Activated CD8-positive, alpha-beta memory T cell treated with anti-CD3 and anti-CD28 coated beads, Interleukin-2, amount 10 ng/mL, durations not matched to agents 7 days and 5 days (primary cell): ENCODE results near the gene BCAN. TPM values are rescaled to one million over a fixed set of nuclear protein-coding genes. Genes with fewer than 3 reads are reported as not detected.
A peak's percentile ranks its signal among the peaks of the same experiment; 100 is the strongest.
"Not testable (repeated sequence)": the region's sequence is repeated elsewhere in the genome, so short reads cannot be mapped to it uniquely, and the experiment has no call there.

Experiments used
- ATAC-seq: fragments of 150-1000 bp; cut with Tn5 transposase; one replicate; pipeline ENCODE4 v1.10.0; 2021; ENCODE audit warnings: moderate library complexity
- CTCF ChIA-PET: fragments of 350-600 bp; sonication (Branson Sonifier 250); formaldehyde crosslinking; loops from one replicate; lab custom pipeline; 2021; ENCODE audit warnings: antibody characterized with exemption; lab: Charles Lee
- DNase-seq: peaks from one replicate; pipeline ENCODE4 v3.0.0-alpha.2; 2020
- H3K27ac Mint-ChIP-seq: one replicate; pipeline ENCODE4 v1.8.0; 2021; ENCODE audit warnings: mild to moderate bottlenecking, mixed read lengths
- H3K27me3 Mint-ChIP-seq: one replicate; pipeline ENCODE4 v1.8.0; 2021; ENCODE audit warnings: mixed read lengths
- H3K36me3 Mint-ChIP-seq: one replicate; pipeline ENCODE4 v1.8.0; 2021; ENCODE audit warnings: mild to moderate bottlenecking, mixed read lengths
- H3K4me1 Mint-ChIP-seq: one replicate; pipeline ENCODE4 v1.8.0; 2021; ENCODE audit warnings: mixed read lengths
- H3K4me3 Mint-ChIP-seq: one replicate; pipeline ENCODE4 v1.8.0; 2021; ENCODE audit warnings: mild to moderate bottlenecking, moderate library complexity, mixed read lengths
- H3K9me3 Mint-ChIP-seq: one replicate; pipeline ENCODE4 v1.8.0; 2022; ENCODE audit warnings: low read depth, mixed read lengths
- total RNA-seq, 2 experiments: library from RNA; stranded (reverse); gene quantifications; one replicate each; pipeline ENCODE4 v1.2.3, GENCODE V29; 2021

BCAN gene
- total RNA-seq, 2 experiments from 2014 or later: 0.07 TPM; not detected in 1

DNA sequence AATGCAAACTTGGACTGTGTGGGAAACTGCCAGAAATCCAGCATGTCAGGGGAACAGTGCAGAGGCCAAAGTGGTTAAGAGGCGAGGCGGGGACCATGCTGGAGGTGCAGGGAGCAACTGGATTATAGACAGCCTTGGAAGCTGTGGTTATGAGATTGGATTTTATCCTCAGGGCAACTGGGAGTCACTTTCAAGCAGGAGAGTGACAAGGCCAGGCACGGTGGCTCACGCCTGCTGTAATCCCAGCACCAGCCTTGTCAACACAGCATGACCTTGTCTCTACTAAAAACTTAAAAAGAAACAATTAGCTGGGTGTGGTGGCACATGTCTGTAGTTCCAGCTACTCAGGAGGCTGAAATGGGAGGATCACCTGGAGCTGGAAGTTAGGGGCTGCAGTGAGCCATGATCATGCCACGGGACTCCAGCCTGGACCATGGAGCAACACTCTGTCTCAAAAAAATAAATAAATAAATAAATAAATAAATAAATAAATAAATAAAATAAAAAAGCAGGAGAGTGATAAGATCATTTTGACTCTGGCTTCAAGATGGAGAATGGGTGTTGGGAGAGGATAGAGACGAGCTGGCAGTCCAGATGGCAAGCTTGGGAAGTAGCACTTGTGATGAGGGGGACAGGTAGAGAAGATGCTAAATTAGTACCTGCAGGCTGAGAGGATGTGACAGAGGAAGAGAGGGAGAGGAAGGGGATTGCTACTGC is 19.2 kb upstream of the BCAN start:
- CTCF ChIA-PET: interaction anchor here (0.9 to 15.7 kb wide), 10 partner anchors 10 to 177 kb away, joined by 3 to 344 read pairs (median 12); partner anchors contain the start of genes BCAN and NES
- Mint-ChIP-seq H3K27me3 (peaks cover 70% of the 10 kb centered on the region), H3K36me3 (no peaks in the 10 kb centered on the region), H3K9me3 (no peaks in the 10 kb centered on the region), H3K27ac (no peak overlapping the region), H3K4me1 (peaks cover 8% of the 10 kb centered on the region), H3K4me3 (no peak overlapping the region)
- DNase-seq (no peak), ATAC-seq (no peak)

DNA sequence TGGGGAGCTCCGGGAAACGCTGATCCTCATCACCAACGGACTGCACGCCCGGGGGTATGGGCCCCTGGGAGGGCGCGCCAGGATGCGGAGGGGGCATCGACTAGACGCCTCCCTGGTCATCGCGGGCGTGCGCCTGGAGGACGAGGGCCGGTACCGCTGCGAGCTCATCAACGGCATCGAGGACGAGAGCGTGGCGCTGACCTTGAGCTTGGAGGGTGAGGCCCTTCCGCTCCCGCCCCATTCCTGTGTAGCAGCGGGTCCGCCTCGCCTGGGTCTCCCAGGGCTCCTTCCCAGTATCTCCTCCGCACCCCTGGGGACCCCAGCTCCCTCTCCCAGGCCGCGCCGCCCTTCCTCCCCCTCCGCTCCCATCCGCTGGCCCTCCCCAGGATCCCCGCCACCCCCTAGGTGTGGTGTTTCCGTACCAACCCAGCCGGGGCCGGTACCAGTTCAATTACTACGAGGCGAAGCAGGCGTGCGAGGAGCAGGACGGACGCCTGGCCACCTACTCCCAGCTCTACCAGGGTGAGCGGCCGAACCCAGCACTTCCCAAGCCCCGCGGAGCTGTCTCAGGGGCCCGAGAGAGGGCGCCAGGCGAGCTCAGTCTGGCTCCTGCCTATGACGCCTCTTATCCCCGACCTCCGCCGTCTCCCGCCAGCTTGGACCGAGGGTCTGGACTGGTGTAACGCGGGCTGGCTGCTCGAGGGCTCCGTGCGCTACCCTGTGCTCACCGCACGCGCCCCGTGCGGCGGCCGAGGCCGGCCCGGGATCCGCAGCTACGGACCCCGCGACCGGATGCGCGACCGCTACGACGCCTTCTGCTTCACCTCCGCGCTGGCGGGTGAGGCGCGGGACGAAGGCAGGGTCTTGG is 17.7 kb upstream of the BCAN start:
- Mint-ChIP-seq H3K36me3 (no peaks in the 10 kb centered on the region), H3K4me3 (no peak overlapping the region), H3K27me3 (peaks cover 73% of the 10 kb centered on the region), H3K27ac (no peak overlapping the region), H3K4me1 (peaks cover 8% of the 10 kb centered on the region), H3K9me3 (no peaks in the 10 kb centered on the region)
- CTCF ChIA-PET: interaction anchor here (0.6 to 15.7 kb wide), 33 partner anchors 11 to 304 kb away, joined by 3 to 344 read pairs (median 5); partner anchors contain the start of genes BCAN, GPATCH4 and NES
- DNase-seq (peak; percentile 61), ATAC-seq (peak; percentile 67)

DNA sequence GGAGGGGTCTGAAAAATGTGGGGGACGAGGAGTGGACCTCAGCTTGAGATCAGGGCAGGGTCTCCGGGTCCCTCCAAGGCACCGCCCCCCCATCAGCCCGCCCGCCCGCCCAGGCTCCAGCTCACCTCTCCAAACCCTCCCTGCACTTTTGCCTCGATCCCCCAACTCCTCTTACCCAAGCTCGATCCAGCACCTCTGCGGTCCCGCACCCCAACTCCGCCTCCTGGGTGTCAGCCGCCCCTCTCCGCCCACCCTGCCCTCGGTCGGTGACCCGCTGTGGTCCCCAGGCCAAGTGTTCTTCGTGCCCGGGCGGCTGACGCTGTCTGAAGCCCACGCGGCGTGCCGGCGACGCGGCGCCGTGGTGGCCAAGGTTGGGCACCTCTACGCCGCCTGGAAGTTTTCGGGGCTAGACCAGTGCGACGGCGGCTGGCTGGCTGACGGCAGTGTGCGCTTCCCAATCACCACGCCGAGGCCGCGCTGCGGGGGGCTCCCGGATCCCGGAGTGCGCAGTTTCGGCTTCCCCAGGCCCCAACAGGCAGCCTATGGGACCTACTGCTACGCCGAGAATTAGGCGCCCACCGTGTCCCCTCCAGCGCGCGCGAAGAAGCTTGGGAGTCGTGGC is 17.0 kb upstream of the BCAN start:
- ATAC-seq: no peak
- H3K4me3 Mint-ChIP-seq: no peak overlapping the region

DNA sequence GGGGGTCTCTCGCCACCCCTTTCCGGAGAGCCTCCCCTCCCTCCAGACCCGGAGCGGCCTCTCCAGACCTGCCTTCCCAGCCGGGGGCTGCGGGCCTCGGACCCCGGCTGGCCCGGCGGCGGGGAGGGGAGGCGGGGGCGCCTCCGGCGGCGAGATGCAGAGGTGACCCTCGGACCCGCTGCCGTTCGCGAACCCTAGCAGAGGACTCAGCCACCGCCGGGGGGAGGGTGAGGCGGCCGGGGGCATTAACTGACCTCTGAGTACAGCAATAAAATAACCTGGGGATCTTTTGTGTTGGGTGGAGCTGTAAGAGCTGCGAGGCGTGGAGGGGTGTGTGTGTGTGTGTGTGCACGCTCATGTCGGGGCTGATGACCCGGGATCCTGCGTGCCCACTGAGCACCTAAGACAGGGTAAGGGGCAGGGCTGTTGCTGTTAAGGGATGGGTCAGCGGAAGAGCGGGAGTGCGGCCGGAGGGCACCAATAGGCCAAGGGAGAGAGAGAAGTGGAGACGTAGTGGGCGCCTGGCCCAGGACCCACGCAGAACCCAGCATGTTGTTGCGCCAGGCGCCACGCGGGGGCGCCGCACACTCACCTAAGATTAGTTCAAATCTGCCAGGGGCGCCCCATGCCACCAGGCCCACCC is 16.4 kb upstream of the BCAN start:
- Mint-ChIP-seq H3K27me3 (peaks cover 68% of the 10 kb centered on the region), H3K4me1 (peaks cover 8% of the 10 kb centered on the region), H3K36me3 (no peaks in the 10 kb centered on the region), H3K27ac (no peak overlapping the region), H3K9me3 (no peaks in the 10 kb centered on the region), H3K4me3 (no peak overlapping the region)
- CTCF ChIA-PET: interaction anchor here (1.0 to 15.7 kb wide), 10 partner anchors 13 to 202 kb away, joined by 3 to 344 read pairs (median 18); partner anchors contain the start of genes BCAN, GPATCH4 and NES
- ATAC-seq (peak; percentile 64), DNase-seq (peak; percentile 64)

More for the DNA sequence above, 17.0 kb upstream of the BCAN start:
- DNase-seq: no peak
- Mint-ChIP-seq H3K4me1 (peaks cover 8% of the 10 kb centered on the region), H3K36me3 (no peaks in the 10 kb centered on the region), H3K9me3 (no peaks in the 10 kb centered on the region), H3K27me3 (peaks cover 71% of the 10 kb centered on the region), H3K27ac (no peak overlapping the region)
- CTCF ChIA-PET: interaction anchor here (0.8 to 15.7 kb wide), 32 partner anchors 12 to 303 kb away, joined by 3 to 344 read pairs (median 5); partner anchors contain the start of genes BCAN, GPATCH4 and NES

DNA sequence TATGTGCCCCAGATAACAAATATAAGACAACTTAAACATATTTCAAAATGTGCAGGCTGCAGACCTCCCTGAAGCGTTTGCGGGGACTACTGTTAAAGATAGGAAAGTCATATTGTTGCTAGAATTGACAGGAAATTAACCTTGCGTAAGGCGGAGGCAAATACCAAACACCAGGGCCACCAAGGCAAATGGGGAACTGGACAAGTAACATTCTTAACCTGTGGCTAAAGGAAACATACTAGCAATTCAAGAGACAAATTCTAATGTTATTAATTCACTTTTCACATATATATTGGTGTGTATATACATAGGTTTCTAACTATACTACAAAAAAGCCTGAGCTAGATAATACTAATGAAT is 15.9 kb upstream of the BCAN start:
- no peaks in the 10 kb centered on the region for H3K9me3 Mint-ChIP-seq
- CTCF ChIA-PET: interaction anchor here (0.7 to 15.7 kb wide), 13 partner anchors 13 to 240 kb away, joined by 3 to 344 read pairs (median 18); partner anchors contain the start of genes BCAN, GPATCH4 and NES
- H3K27me3 Mint-ChIP-seq: peaks cover 70% of the 10 kb centered on the region
- H3K36me3 Mint-ChIP-seq: no peaks in the 10 kb centered on the region
- no peak for DNase-seq
- H3K4me3 Mint-ChIP-seq: no peak overlapping the region
- H3K27ac Mint-ChIP-seq: no peak overlapping the region
- peaks cover 8% of the 10 kb centered on the region for H3K4me1 Mint-ChIP-seq
- no peak for ATAC-seq

DNA sequence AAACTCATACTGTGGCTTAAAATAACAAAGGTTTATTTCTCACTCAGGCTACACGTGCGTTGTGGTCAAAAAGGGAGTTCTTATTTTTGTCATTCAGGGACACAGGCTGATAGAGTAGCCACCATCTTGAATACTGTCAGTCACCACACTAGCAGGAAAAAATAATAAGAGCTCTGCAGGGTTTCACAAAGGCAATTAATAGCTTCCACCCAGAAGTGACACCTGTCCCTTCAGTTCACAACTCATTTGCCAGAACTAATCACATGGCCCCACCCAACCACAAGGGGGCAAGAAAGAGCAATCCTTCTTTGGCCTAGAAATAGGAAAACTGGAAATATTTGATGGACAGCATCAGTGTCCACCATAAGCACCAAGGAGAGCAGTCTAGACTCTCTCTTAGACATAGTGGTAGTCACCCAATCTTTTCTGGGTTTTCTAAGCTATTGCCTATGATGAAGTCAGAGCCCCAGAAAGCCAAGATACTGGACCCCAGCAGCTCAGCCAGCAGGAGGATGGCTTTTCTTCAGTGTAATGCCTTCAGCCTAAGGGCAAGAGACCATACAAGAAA is 14.5 kb upstream of the BCAN start:
- Mint-ChIP-seq H3K9me3 (no peaks in the 10 kb centered on the region), H3K36me3 (no peaks in the 10 kb centered on the region), H3K27me3 (peaks cover 72% of the 10 kb centered on the region), H3K27ac (no peak overlapping the region), H3K4me1 (peaks cover 8% of the 10 kb centered on the region), H3K4me3 (no peak overlapping the region)
- peak; percentile 61 for DNase-seq
- CTCF ChIA-PET: interaction anchor here (0.7 to 15.7 kb wide), 26 partner anchors 10 to 243 kb away, joined by 3 to 344 read pairs (median 4); partner anchors contain the start of genes BCAN, GPATCH4 and NES
- ATAC-seq: peak; percentile 29

DNA sequence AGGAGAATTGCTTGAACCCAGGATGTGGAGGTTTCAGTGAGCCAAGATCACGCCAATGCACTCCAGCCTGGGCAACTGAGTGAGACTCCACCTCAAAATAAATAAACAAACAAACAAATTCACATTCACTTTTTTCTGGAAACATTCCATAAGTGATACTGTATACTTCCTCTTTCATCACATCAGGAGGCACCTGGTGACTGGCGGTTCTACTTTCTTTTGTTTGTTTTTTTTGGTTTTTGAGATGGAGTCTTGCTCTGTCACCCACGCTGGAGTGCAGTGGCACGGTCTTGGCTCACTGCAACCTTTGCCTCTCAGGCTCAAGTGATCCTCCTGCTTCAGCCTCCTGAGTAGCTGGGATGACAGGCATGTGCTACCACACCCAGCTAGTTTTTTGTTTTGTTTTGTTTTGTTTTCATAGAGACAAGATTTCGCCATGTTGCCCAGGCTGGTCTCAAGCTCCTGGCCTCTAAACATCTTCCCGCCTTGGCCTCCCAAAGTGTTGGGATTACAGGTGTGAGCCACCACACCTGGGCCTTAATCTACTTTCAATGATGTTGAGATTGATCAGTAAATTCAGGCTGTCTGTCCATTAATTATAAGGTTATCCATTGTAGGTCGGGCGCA is 12.0 kb upstream of the BCAN start:
- CTCF ChIA-PET: interaction anchor here (1.0 to 15.7 kb wide), 4 partner anchors 13 to 244 kb away, joined by 3 to 344 read pairs (median 172); partner anchors contain the start of gene BCAN
- no peak overlapping the region for H3K27ac Mint-ChIP-seq
- no peak overlapping the region for H3K4me3 Mint-ChIP-seq
- H3K9me3 Mint-ChIP-seq: no peaks in the 10 kb centered on the region
- H3K4me1 Mint-ChIP-seq: peaks cover 6% of the 10 kb centered on the region
- no peak for ATAC-seq
- H3K36me3 Mint-ChIP-seq: no peaks in the 10 kb centered on the region
- no peak for DNase-seq
- H3K27me3 Mint-ChIP-seq: peaks cover 77% of the 10 kb centered on the region

DNA sequence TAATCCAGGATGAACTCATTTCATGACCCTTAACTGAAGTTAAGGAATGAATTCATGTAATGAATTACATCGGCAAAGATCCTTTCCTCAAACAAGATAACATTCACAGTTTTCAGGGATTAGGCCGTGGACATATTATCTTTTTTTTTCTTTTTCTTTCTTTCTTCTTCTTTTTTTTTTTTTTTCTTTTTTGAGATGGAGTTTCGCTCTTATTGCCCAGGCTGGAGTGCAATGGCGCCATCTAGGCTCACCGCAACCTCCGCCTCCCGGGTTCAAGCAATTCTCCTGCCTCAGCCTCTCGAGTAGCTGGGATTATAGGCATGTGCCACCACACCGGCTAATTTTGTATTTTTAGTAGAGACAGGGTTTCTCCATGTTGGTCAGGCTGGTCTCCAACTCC is 10.8 kb upstream of the BCAN start:
- not testable (repeated sequence) for H3K4me3 Mint-ChIP-seq, H3K36me3 Mint-ChIP-seq, H3K9me3 Mint-ChIP-seq, H3K4me1 Mint-ChIP-seq, H3K27ac Mint-ChIP-seq, ATAC-seq, DNase-seq
- CTCF ChIA-PET: interaction anchor here (0.7 to 22.5 kb wide), 5 partner anchors 5 to 270 kb away, joined by 3 to 344 read pairs (median 340); partner anchors contain the start of genes BCAN and HAPLN2
- H3K27me3 Mint-ChIP-seq: peaks cover 77% of the 10 kb centered on the region

DNA sequence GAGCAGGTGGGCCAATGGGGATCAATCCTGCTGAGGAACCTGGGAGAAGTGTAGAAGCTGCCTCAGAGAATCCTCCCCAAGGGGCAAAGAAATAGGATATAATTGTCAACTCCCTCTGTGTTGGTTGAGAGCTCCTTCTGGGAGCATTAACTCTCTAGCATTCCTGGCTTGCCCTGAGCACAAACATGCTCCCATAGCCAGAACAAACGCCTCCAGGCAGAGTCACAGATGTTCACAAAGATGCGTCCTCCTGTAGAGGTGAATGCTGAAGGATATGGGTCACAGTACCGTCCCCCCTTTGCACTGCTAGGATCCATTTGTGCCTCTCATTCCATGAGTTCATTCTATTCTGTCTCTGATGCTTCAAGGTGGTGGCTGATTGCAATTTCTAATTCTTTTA is 9.6 kb upstream of the BCAN start:
- ATAC-seq: no peak
- no peaks in the 10 kb centered on the region for H3K9me3 Mint-ChIP-seq
- DNase-seq: no peak
- H3K4me3 Mint-ChIP-seq: no peak overlapping the region
- H3K4me1 Mint-ChIP-seq: no peaks in the 10 kb centered on the region
- no peak overlapping the region for H3K27ac Mint-ChIP-seq
- H3K27me3 Mint-ChIP-seq: peaks cover 77% of the 10 kb centered on the region
- H3K36me3 Mint-ChIP-seq: no peaks in the 10 kb centered on the region
- CTCF ChIA-PET: interaction anchor here (14.6 to 22.5 kb wide), 3 partner anchors 6 to 28 kb away, joined by 340 to 344 read pairs (median 344); partner anchors contain the start of genes BCAN and HAPLN2

DNA sequence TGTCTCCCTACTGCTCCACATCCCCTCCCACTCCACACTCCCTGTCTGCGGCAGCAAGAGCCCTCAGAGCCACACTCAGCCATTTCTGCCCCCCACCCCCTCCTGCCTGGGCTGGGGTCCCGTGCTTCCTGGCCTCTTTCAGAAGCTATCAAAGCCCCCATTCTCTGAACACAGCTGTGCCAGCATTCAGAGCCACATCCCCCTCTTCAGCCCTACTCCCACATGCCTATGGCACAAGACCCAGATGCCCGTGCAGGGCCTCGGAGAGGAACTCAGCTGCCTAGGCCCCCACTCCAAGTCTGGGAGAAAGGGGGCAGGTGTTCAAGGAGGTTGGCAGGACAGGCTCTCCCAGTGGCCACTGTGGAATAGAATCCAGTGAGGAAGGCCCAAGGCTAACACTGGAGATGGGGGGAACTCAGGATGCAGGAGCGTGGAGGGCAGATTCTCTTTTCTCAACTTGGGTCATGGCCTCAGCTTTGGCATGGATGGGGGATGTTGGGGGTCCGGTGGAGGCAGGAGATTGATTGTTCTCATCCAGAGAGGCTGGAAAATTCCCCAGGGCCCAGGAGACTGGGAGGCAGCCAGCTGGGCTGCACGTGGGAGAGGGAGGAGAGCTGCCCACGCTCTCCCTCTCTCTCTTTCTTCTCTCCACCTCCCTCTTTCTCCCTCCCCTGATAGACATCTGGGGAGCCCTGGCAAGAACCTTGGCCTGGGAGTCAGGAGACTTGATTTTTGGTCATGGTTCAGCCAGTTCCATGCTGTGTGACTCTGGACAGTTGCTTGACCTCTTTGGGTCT is 3.5 kb upstream of the BCAN start:
- Mint-ChIP-seq H3K9me3 (no peaks in the 10 kb centered on the region), H3K4me3 (no peak overlapping the region), H3K27me3 (peaks cover 87% of the 10 kb centered on the region), H3K27ac (no peak overlapping the region), H3K36me3 (no peaks in the 10 kb centered on the region), H3K4me1 (peaks cover 24% of the 10 kb centered on the region)
- ATAC-seq (no peak), DNase-seq (no peak)
- CTCF ChIA-PET: interaction anchor here (1.2 to 22.5 kb wide), 4 partner anchors 12 to 88 kb away, joined by 3 to 344 read pairs (median 7); partner anchors contain the start of gene HAPLN2

DNA sequence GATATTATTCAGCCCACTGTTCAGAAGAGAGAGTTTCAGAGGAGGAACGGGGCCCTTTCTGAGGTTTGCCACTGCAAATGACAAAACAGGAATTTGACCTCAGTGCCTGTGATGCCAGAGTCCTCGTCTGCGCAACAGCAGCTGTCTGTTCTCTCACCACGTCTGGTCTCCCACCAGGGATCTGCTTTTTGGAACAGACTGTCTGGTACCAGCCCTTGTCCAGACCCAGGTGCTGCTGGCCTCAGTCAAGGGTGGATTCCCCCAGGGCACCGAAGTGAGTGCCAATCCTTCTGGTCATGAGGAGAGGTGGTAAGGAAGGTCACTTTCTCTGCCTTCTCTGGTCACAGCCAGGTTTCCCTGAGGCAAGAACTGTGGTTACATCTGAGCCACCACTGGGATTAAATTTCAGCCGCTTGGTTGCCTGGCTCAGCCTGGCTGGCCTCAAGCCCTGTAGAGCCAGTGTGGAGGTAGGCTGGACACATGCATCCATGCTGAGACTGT is 2.3 kb upstream of the BCAN start:
- no peak for ATAC-seq
- Mint-ChIP-seq H3K27ac (no peak overlapping the region), H3K4me1 (peaks cover 36% of the 10 kb centered on the region), H3K27me3 (peaks cover 88% of the 10 kb centered on the region), H3K9me3 (no peaks in the 10 kb centered on the region), H3K4me3 (no peak overlapping the region), H3K36me3 (no peaks in the 10 kb centered on the region)
- no peak for DNase-seq
- CTCF ChIA-PET: interaction anchor here (1.2 to 22.5 kb wide), 3 partner anchors 13 to 87 kb away, joined by 3 to 344 read pairs (median 5); partner anchors contain the start of gene HAPLN2
